ENCODE data around the gene NKX2-1.
A peak's percentile ranks its signal among the peaks of the same experiment; 100 is the strongest.

DNA sequence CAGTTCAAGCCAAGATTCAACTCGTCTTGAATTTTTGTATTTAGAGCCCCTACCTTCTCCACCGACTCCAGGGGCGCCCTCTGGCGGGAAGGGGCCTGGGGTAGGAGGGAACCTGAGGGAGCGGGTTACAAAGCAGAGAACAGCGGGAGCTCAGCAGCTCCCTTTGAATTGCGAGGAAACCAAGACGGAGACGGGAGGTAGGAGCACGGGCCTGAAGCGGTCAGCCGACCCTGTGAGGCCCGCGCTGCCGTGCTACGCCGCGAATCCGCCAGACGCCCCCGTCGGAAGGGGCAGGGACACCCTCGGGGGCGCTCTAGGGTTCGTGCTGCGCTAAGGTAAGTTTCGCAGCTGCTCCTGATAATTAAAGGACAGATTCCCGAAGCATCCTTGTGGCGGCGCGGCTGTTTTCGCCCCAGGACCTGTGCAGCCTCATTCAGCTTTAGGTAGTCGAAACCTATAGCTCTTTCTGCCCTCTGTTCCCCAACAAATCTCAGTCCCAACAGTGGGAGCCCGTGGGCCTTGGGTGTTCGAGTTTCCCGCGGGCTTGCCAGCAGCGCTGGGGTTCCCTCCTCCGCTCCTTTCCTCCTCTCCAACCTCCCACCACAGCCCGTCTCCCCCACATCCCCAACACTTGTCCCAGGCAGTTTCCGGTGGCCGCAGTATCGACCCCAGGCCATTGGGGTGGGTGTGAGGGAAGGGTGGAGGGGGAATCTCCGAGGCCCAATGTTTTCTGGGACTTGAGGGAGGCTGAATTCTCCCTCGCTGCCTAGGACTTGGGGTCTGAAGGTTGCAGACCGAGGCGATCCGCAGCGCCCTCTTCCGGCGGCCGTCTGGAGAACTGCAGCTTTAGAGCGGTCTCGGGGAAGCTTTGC, 5.1 kb upstream of the NKX2-1 start:
- TF ChIP-seq, protein P1, sequence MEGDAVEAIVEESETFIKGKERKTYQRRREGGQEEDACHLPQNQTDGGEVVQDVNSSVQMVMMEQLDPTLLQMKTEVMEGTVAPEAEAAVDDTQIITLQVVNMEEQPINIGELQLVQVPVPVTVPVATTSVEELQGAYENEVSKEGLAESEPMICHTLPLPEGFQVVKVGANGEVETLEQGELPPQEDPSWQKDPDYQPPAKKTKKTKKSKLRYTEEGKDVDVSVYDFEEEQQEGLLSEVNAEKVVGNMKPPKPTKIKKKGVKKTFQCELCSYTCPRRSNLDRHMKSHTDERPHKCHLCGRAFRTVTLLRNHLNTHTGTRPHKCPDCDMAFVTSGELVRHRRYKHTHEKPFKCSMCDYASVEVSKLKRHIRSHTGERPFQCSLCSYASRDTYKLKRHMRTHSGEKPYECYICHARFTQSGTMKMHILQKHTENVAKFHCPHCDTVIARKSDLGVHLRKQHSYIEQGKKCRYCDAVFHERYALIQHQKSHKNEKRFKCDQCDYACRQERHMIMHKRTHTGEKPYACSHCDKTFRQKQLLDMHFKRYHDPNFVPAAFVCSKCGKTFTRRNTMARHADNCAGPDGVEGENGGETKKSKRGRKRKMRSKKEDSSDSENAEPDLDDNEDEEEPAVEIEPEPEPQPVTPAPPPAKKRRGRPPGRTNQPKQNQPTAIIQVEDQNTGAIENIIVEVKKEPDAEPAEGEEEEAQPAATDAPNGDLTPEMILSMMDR (optimal IDR thresholded peaks at IDR 0.05 in 1 of 3, IDR thresholded peaks at IDR 0.05 in 1 of 3, conservative IDR thresholded peaks at IDR 0.05 in 1 of 3; ENCODE audit: extremely low read depth in 1 of 3, insufficient read depth in 2 of 3, low read length in 3 of 3): peak; percentile 66 to 83 (median 78)
- TF ChIP-seq EZH2 (IDR thresholded peaks at IDR 0.05; ENCODE audit: low read length): peak; percentile 75
